GM12864 (cell line): ENCODE measurements around the gene MAGED2.
A peak's percentile ranks its signal among the peaks of the same experiment; 100 is the strongest.
"Not testable (repeated sequence)": the region's sequence is repeated elsewhere in the genome, so short reads cannot be mapped to it uniquely, and the experiment has no call there.

Experiments used
- DNase-seq: peaks from one replicate; pipeline ENCODE4 v3.0.0-alpha.2; 2011; ENCODE audit warnings: low read depth
- H3K4me3 ChIP-seq: 2 replicates; pipeline ENCODE4 v1.5.1; 2011; ENCODE audit warnings: mild to moderate bottlenecking, low read depth, low read length, control low read depth
- CTCF ChIP-seq: IDR thresholded peaks from 2 replicates; pipeline ENCODE4 v1.5.1; 2011; ENCODE audit warnings: low read depth, mild to moderate bottlenecking, moderate library complexity, low read length, control low read depth, inconsistent platforms; ENCODE audit errors: missing control alignments

The MAGED2 gene

DNA sequence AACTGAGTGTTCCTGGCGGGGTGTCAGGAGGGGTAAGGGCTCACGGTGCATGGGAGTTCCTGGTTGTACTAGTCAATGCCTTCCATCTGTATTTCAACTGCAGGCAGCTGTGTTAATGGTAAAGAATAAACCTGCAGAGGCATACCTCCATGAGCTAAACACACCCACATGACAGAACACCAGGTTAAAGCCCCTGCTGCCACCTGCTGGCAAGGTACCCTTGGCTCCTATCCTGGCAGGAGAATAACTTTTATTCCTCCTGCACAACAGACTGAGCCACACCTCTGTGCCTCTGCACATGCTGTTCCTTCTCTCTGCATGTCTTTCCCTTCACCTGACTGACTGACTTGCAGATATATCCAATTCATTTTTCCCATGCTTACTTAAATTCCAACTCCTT is 20.6 kb upstream of the MAGED2 start:
- no peak for DNase-seq
- no peak overlapping the region for H3K4me3 ChIP-seq
- peak; percentile 44 for TF ChIP-seq CTCF

GRCh38 chrX:54788446-54788845 is 19.1 kb upstream of the MAGED2 start:
- no peak for DNase-seq
- H3K4me3 ChIP-seq = no peak overlapping the region
- TF ChIP-seq CTCF = no peak

DNA sequence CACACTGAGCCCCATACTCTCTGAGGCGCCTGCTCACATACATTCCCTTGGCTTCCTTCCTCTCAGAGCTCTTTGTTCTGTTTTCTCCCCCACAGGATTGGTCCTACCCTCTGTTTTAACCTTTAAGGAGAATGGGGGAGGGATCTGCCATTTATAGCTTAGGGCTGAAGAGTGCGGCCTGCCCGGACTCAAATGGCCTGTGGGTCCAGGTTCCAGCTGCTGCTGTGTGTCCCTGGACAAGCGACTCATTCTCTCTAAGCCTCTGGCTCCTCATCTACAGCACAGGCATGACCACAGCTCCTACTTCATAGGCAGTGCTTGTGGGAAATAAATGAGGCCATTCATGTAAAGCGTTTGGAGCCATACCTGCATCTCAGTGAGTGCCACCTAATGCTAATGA is 18.1 kb upstream of the MAGED2 start:
- not testable (repeated sequence) for DNase-seq, H3K4me3 ChIP-seq

- no peak for DNase-seq
Measured at GRCh38 chrX:54794028-54794427, 13.5 kb upstream of the MAGED2 start.

DNA sequence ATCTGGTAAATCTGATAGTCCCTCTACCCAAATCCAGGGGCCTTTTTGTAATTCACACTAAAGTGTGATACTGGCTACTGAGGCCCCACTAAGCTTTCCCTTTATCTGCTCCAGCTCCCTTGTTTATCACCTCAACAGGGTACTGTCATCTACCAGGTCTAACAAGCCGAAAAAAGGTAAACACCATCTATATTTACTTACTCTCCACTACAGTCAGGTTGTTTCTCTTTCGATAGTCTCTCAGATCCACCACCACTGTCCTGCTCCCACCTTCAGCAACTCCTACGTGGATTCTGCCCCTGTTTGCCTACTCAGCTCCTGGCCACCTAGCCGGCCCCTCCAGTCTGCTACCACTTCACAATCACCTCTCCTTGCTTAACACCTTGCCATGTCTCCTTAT is 12.8 kb upstream of the MAGED2 start:
- no peak overlapping the region for H3K4me3 ChIP-seq
- no peak for DNase-seq
- no peak for TF ChIP-seq CTCF

More at GRCh38 chrX:54794028-54794427, 13.5 kb upstream of the MAGED2 start:
- no peak overlapping the region for H3K4me3 ChIP-seq
- no peak for TF ChIP-seq CTCF

- DNase-seq = no peak
- no peak for TF ChIP-seq CTCF
- H3K4me3 ChIP-seq = no peak within 1 kb of the TSS
Measured at GRCh38 chrX:54798137-54798536, 9.4 kb upstream of the MAGED2 start, which contains the start of gene ITIH6. Gene ITIH6 (minus strand): TSS chrX:54798255. CDS start chrX:54798210, 45 bp downstream.

DNA sequence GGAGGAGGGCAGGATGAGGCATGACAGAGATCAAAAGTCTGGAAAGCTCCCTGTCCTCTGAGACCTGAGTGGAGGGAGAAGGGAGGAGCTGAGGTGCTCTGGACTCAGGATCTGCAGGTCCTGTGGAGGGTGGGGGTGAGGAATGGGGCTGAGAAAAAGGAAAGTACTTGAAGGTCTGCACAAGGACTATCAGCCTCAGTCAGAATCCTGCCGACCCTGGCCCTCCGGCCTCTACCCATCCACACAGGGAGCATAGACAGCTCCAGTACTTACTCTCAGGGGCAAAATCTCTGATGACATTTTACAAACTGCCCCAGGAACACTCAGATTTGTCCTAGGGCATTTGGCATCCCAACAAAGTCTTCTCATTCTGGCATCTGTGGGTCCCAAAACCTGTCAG is 8.5 kb upstream of the MAGED2 start:
- no peak for TF ChIP-seq CTCF
- H3K4me3 ChIP-seq = no peak overlapping the region
- no peak for DNase-seq
